Nephron progenitor cell (in vitro differentiated cells): ENCODE data around the gene ITPK1.

ENCODE experiments used
- DNase-seq: peaks from one replicate; pipeline ENCODE4 v3.0.0; 2021
- H3K27ac Mint-ChIP-seq: 2 replicates; pipeline ENCODE4 v1.8.0; 2021; ENCODE audit warnings: mild to moderate bottlenecking, moderate library complexity, mixed read lengths
- H3K27me3 Mint-ChIP-seq: 2 replicates; pipeline ENCODE4 v1.8.0; 2021; ENCODE audit warnings: mild to moderate bottlenecking, low read depth, mixed read lengths; ENCODE audit not compliant: poor library complexity
- H3K36me3 Mint-ChIP-seq: 2 replicates; pipeline ENCODE4 v1.8.0; 2021; ENCODE audit warnings: low read depth, mixed read lengths
- H3K4me1 Mint-ChIP-seq: 2 replicates; pipeline ENCODE4 v1.8.0; 2021; ENCODE audit warnings: mixed read lengths
- H3K4me3 Mint-ChIP-seq: 2 replicates; pipeline ENCODE4 v1.8.0; 2021; ENCODE audit warnings: mild to moderate bottlenecking, moderate library complexity, mixed read lengths
- H3K9me3 Mint-ChIP-seq: 2 replicates; pipeline ENCODE4 v1.8.0; 2021; ENCODE audit warnings: mild to moderate bottlenecking, moderate library complexity, mixed read lengths
- TF ChIP-seq, protein P1 (sequence below): fragments of 200-600 bp; sonication (generic); IDR thresholded peaks from 2 replicates; pipeline ENCODE4 v1.5.0; 2021; ENCODE audit warnings: antibody characterized with exemption

ITPK1 gene

GRCh38 chr14:92931681-92932447 lies 183.9 kb downstream of the ITPK1 start:
- Mint-ChIP-seq H3K27ac (no peak overlapping the region), H3K27me3 (peaks cover 8% of the 10 kb centered on the region), H3K9me3 (no peaks in the 10 kb centered on the region), H3K4me3 (no peak overlapping the region), H3K4me1 (peaks cover 14% of the 10 kb centered on the region), H3K36me3 (no peaks in the 10 kb centered on the region)
- DNase-seq = no peak
- TF ChIP-seq, protein P1, sequence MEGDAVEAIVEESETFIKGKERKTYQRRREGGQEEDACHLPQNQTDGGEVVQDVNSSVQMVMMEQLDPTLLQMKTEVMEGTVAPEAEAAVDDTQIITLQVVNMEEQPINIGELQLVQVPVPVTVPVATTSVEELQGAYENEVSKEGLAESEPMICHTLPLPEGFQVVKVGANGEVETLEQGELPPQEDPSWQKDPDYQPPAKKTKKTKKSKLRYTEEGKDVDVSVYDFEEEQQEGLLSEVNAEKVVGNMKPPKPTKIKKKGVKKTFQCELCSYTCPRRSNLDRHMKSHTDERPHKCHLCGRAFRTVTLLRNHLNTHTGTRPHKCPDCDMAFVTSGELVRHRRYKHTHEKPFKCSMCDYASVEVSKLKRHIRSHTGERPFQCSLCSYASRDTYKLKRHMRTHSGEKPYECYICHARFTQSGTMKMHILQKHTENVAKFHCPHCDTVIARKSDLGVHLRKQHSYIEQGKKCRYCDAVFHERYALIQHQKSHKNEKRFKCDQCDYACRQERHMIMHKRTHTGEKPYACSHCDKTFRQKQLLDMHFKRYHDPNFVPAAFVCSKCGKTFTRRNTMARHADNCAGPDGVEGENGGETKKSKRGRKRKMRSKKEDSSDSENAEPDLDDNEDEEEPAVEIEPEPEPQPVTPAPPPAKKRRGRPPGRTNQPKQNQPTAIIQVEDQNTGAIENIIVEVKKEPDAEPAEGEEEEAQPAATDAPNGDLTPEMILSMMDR = no peak

DNA sequence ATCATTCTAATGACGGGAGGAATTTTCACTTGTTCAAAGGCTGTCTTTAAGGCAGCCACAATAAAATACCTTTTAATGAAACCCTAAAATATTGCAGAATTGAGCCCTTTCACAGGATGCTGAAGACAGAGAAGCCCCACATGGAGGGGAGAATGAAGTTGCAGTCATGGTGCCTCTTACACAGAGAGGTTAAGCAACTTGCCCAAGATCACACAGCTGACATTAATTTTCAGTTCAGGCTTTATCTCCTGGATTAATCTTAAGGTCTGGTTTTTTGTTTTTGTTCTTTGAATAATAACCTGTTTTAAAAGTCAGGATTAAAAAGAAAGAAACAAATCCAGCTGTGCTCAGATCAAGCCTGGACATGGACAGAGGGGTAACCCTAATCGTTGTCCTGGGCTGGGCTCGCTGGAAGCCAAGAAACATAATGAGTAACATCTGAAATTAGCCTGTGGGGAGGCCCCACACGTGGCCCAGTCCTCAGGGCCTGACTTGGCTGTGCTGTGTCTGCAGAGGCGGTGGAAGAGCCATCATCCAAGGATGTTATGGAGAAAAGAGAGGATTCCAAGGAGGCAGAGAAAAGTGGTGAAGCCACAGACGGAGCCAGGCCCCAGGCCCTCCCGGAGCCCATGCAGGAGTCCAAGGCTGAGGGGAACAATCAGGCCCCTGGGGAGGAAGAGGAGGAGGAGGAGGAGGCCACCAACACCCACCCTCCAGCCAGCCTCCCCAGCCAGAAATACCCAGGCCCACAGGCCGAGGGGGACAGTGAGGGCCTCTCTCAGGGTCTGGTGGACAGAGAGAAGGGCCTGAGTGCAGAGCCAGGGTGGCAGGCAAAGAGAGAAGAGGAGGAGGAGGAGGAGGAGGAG lies 184.8 kb downstream of the ITPK1 start:
- no peak for DNase-seq
- TF ChIP-seq, protein P1 = no peak
- Mint-ChIP-seq H3K27me3 (peaks cover 13% of the 10 kb centered on the region), H3K36me3 (no peaks in the 10 kb centered on the region), H3K4me3 (no peak overlapping the region), H3K27ac (no peak overlapping the region), H3K9me3 (no peaks in the 10 kb centered on the region), H3K4me1 (peaks cover 14% of the 10 kb centered on the region)

GRCh38 chr14:92929689-92930608 lies 185.8 kb downstream of the ITPK1 start:
- Mint-ChIP-seq H3K27ac (no peak overlapping the region), H3K36me3 (no peaks in the 10 kb centered on the region), H3K9me3 (no peaks in the 10 kb centered on the region), H3K4me1 (peaks cover 14% of the 10 kb centered on the region), H3K4me3 (no peak overlapping the region), H3K27me3 (peaks cover 24% of the 10 kb centered on the region)
- no peak for DNase-seq
- TF ChIP-seq, protein P1 = no peak

DNA sequence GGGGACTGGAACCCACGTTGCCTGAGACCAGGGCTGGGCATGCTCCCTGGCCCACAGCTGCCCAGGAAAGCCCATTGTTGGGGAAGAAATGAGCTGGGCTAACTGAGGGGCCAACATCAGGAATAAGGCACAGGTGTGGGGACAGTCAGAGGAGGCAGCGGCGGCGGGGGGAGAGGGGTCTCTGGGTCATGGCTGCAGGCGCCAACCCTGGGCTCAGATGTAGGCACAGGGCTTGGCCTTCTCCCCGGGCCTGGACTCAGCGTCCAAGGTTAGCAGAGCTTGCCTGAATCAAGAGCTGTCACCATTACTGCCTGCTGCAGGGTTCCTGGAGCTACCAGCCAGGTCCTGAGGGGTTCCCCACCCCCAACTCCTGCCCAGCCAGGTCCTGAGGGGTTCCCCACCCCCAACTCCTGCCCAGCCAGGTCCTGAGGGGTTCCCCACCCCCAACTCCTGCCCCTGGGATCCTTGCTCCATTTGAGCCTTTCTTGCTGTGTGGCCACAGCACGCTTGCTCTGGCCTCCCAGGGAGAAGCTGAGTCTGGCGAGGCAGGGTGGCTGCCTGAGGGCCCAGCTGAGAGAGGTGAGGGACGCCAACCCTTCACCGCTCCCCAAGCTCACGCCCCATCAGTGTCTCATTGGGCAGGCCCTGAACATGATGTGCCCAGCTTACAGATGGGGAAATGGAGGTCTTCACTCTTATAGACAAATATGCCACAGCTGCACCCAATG lies 186.6 kb downstream of the ITPK1 start:
- Mint-ChIP-seq H3K27me3 (peaks cover 32% of the 10 kb centered on the region), H3K9me3 (no peaks in the 10 kb centered on the region), H3K4me1 (peaks cover 14% of the 10 kb centered on the region), H3K27ac (no peak overlapping the region), H3K4me3 (no peak overlapping the region), H3K36me3 (no peaks in the 10 kb centered on the region)
- TF ChIP-seq, protein P1 = no peak
- no peak for DNase-seq

DNA sequence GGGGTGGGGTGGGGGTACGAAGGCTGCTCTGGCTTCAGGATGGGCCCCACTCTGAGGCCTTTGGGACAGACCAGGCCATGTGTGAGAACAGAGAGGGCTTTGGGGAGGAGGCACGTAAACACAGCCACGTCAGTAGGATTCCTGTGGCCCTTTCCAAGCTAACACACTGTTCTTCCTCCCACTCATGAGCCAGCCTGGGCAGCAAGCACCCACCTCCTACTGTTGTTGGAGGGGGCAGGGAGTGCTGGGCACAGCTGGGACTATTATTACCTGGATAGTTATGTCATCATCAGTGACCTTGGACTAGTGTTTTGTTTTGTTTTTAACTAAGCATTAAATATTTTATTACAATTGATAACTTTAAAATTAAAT lies 187.5 kb downstream of the ITPK1 start:
- no peak overlapping the region for H3K27ac Mint-ChIP-seq
- peaks cover 14% of the 10 kb centered on the region for H3K4me1 Mint-ChIP-seq
- H3K9me3 Mint-ChIP-seq = no peaks in the 10 kb centered on the region
- H3K36me3 Mint-ChIP-seq = no peaks in the 10 kb centered on the region
- peaks cover 41% of the 10 kb centered on the region for H3K27me3 Mint-ChIP-seq
- no peak overlapping the region for H3K4me3 Mint-ChIP-seq
- no peak for DNase-seq
- TF ChIP-seq, protein P1 = no peak
